GM18520 (cell line): Measurements from ENCODE around the gene LTBP3.
A peak's percentile ranks its signal among the peaks of the same experiment; 100 is the strongest.

Source experiments
- ATAC-seq: cut with Tn5 transposase; IDR thresholded peaks from one replicate; pipeline ENCODE4 v1.9.1; 2021; ENCODE audit not compliant: unreplicated experiment

Gene LTBP3

GRCh38 chr11:65558002-65558929 is at the start of gene LTBP3:
TSS of gene LTBP3 (minus strand) at chr11:65558359. CDS start at chr11:65557959, 400 bp downstream.
- ATAC-seq = no peak

- ATAC-seq = no peak
Observed at GRCh38 chr11:65606876-65607613, 48.9 kb upstream of the LTBP3 start.

- no peak for ATAC-seq
Observed at GRCh38 chr11:65604258-65604657, 46.1 kb upstream of the LTBP3 start.

GRCh38 chr11:65599955-65600246 is 41.7 kb upstream of the LTBP3 start:
- ATAC-seq = no peak

GRCh38 chr11:65599216-65599954 is 41.2 kb upstream of the LTBP3 start:
- ATAC-seq = no peak

- ATAC-seq = no peak
Observed at GRCh38 chr11:65598258-65598699, 40.1 kb upstream of the LTBP3 start.

GRCh38 chr11:65596520-65596919 is 38.4 kb upstream of the LTBP3 start:
- ATAC-seq = no peak

- ATAC-seq = no peak
Observed at GRCh38 chr11:65595543-65596281, 37.6 kb upstream of the LTBP3 start, which contains the start of gene KCNK7. TSS of gene KCNK7 (minus strand) at chr11:65595800. CDS start at chr11:65595772, 28 bp downstream.

GRCh38 chr11:65595131-65595530 is 37.0 kb upstream of the LTBP3 start:
- ATAC-seq = no peak

- no peak for ATAC-seq
Observed at GRCh38 chr11:65593518-65594414, 35.6 kb upstream of the LTBP3 start.

- ATAC-seq = no peak
Observed at GRCh38 chr11:65592858-65593517, 34.8 kb upstream of the LTBP3 start.

GRCh38 chr11:65591939-65592857 is 34.0 kb upstream of the LTBP3 start:
- no peak for ATAC-seq

- no peak for ATAC-seq
Observed at GRCh38 chr11:65590240-65590738, 32.1 kb upstream of the LTBP3 start.

- ATAC-seq = no peak
Observed at GRCh38 chr11:65589444-65590239, 31.5 kb upstream of the LTBP3 start.

GRCh38 chr11:65588199-65589054 is 30.3 kb upstream of the LTBP3 start:
- ATAC-seq = peak; percentile 48

GRCh38 chr11:65586676-65587075 is 28.5 kb upstream of the LTBP3 start:
- no peak for ATAC-seq
